ENCODE results near the gene NUP93.
"Not testable (repeated sequence)": the region's sequence is repeated elsewhere in the genome, so short reads cannot be mapped to it uniquely, and the experiment has no call there.

Gene NUP93

DNA sequence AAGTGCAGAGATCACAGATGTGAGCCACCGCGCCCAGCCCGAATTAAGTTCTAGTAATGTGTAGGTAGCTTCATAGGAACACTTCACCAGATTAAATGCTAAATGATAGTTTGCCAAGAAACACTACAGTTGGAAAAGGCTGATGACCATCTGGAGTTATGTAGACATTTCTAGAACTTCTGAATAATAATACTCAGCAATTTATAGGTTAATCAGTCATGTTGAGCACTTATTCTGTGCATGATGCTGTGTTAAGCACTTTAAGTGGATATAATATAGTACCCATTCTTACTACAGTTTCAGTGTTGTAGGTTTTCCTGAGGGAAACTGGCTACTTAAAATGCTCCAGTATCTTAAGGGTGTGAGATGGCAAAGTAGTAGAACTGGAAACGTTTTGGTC, 45.2 kb downstream of the NUP93 start:
- Mint-ChIP-seq H3K27ac (no peak overlapping the region), H3K4me3 (no peak overlapping the region), H3K27me3 (no peaks in the 10 kb centered on the region), H3K9me3 (no peaks in the 10 kb centered on the region), H3K36me3 (peaks cover 26% of the 10 kb centered on the region), H3K4me1 (peaks cover 41% of the 10 kb centered on the region)
- no peak for ATAC-seq

DNA sequence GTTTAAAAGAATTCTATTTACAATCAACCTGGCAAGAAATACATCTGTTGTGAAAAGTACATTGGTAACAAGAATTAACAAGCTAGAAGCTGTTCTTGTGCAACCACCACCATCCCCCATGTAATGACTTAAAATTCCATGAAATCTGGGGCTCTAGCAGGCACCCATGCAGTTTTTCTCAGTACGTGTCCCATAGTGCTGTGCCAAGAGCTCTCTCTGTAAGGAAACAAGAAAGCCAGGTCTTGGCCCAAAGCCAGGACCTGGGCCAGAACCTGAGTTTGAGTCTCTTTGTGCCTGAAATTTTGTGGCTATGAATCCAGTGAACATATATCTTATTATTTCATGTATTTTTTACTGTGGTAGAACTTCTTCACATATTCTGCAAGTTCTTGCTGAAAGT, 46.6 kb downstream of the NUP93 start:
- H3K9me3 Mint-ChIP-seq, result no peaks in the 10 kb centered on the region
- H3K4me1 Mint-ChIP-seq, result peaks cover 30% of the 10 kb centered on the region
- ATAC-seq, result no peak
- no peak overlapping the region for H3K27ac Mint-ChIP-seq
- no peaks in the 10 kb centered on the region for H3K27me3 Mint-ChIP-seq
- no peak overlapping the region for H3K4me3 Mint-ChIP-seq
- peaks cover 21% of the 10 kb centered on the region for H3K36me3 Mint-ChIP-seq

- ATAC-seq, result no peak
These were observed 47.1 kb downstream of the NUP93 start for GRCh38 chr16:56777001-56777400.

GRCh38 chr16:56777482-56777881, 47.6 kb downstream of the NUP93 start:
- Mint-ChIP-seq H3K36me3 (peaks cover 19% of the 10 kb centered on the region), H3K27ac (no peak overlapping the region), H3K27me3 (no peaks in the 10 kb centered on the region), H3K4me1 (peaks cover 20% of the 10 kb centered on the region), H3K4me3 (no peak overlapping the region), H3K9me3 (no peaks in the 10 kb centered on the region)
- ATAC-seq, result no peak

More at GRCh38 chr16:56777001-56777400, 47.1 kb downstream of the NUP93 start:
- Mint-ChIP-seq H3K27ac (no peak overlapping the region), H3K9me3 (no peaks in the 10 kb centered on the region), H3K27me3 (no peaks in the 10 kb centered on the region), H3K4me3 (no peak overlapping the region), H3K36me3 (peaks cover 21% of the 10 kb centered on the region), H3K4me1 (peaks cover 25% of the 10 kb centered on the region)

DNA sequence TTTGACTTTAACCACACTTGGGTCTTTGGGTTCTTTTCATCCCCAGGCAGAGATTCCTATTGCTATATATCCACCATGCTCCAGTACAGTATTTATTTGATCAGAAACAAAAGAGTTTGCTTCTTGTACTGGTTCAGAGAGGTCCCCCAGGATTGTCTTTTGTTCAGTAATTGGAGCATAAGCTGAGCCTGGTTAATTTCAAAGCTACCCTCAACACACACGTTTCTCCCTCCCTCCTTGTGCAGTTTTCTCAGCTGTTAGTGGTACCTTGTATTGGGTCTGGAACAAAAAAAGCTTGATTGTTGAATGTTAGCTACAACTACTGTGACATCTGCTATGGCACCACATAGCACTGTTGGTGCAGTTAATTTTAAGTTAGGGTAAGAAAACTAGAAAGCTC, 50.0 kb downstream of the NUP93 start:
- H3K9me3 Mint-ChIP-seq, result no peaks in the 10 kb centered on the region
- H3K27ac Mint-ChIP-seq, result no peak overlapping the region
- peaks cover 11% of the 10 kb centered on the region for H3K4me1 Mint-ChIP-seq
- ATAC-seq, result no peak
- H3K27me3 Mint-ChIP-seq, result no peaks in the 10 kb centered on the region
- H3K4me3 Mint-ChIP-seq, result no peak overlapping the region
- H3K36me3 Mint-ChIP-seq, result peaks cover 10% of the 10 kb centered on the region

DNA sequence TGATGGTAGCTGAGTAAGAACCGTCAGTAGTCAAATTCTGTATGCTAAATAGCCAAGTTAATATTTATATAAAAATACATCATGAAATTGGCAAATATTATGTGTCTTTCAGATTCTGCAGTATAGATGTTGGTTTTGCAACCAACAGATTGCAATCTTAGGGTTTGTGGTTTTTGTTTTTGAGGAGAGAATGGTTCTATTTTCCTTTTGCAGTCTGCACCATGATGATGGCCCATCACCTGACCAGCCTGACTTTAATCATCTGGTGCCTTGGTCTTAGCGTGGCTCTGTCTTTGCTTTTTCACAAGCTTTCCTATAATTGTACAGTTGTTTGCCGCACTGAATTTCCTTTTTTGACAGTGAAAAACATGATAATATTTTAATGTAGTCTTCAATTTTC, 50.7 kb downstream of the NUP93 start:
- Mint-ChIP-seq H3K36me3 (peaks cover 10% of the 10 kb centered on the region), H3K27ac (no peak overlapping the region), H3K4me3 (no peak overlapping the region), H3K9me3 (no peaks in the 10 kb centered on the region), H3K4me1 (peaks cover 11% of the 10 kb centered on the region), H3K27me3 (no peaks in the 10 kb centered on the region)
- no peak for ATAC-seq

DNA sequence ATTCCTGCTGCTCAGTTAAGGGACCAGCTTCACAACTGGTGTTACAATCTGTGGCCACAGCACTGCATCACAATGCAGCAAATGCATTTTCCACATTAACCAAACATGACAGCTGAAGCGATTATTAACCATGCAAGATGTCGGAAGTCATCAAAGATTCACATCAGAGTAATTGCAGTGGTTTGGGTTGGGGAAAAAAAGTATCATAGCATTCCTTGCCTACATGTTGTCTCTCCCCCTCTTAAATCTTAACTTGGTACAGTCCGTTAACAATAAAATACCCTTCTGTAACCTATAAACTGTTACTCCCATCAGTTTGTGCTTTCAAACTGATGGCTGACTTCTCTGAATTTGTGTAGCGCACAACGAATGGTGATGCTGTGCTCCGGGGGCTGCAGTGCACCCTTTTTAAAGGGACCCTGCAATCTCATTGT, 51.6 kb downstream of the NUP93 start:
- H3K36me3 Mint-ChIP-seq, result peaks cover 10% of the 10 kb centered on the region
- H3K27me3 Mint-ChIP-seq, result no peaks in the 10 kb centered on the region
- H3K27ac Mint-ChIP-seq, result no peak overlapping the region
- no peaks in the 10 kb centered on the region for H3K9me3 Mint-ChIP-seq
- no peak for ATAC-seq
- no peak overlapping the region for H3K4me3 Mint-ChIP-seq
- peaks cover 11% of the 10 kb centered on the region for H3K4me1 Mint-ChIP-seq

- Mint-ChIP-seq H3K27ac (no peak overlapping the region), H3K9me3 (no peaks in the 10 kb centered on the region), H3K36me3 (peaks cover 4% of the 10 kb centered on the region), H3K4me3 (no peak overlapping the region), H3K4me1 (peaks cover 6% of the 10 kb centered on the region), H3K27me3 (no peaks in the 10 kb centered on the region)
- ATAC-seq, result no peak
These were observed 53.4 kb downstream of the NUP93 start for GRCh38 chr16:56783344-56783743.

DNA sequence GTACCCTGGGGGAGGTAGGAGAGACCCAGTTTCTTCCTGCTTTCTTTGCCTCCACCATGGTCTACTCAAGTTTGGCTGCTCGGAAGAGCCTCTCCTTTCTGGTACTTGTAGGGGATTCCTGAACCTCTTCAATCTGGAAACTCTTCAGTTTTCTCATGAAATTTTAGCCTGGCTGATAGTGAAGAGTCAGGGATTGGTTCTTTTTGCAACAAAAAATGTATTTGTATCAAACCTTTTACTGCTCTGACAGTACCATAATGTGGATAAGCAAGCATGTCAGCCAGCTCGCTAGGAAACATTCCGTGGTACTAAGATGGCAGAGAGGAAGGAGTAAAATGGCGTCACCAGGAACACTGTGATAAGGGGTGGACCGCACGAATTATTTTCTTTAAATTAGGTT, 55.4 kb downstream of the NUP93 start:
- no peaks in the 10 kb centered on the region for H3K27me3 Mint-ChIP-seq
- no peak overlapping the region for H3K4me3 Mint-ChIP-seq
- H3K4me1 Mint-ChIP-seq, result no peaks in the 10 kb centered on the region
- H3K27ac Mint-ChIP-seq, result no peak overlapping the region
- H3K36me3 Mint-ChIP-seq, result no peaks in the 10 kb centered on the region
- no peak for ATAC-seq
- H3K9me3 Mint-ChIP-seq, result no peaks in the 10 kb centered on the region

DNA sequence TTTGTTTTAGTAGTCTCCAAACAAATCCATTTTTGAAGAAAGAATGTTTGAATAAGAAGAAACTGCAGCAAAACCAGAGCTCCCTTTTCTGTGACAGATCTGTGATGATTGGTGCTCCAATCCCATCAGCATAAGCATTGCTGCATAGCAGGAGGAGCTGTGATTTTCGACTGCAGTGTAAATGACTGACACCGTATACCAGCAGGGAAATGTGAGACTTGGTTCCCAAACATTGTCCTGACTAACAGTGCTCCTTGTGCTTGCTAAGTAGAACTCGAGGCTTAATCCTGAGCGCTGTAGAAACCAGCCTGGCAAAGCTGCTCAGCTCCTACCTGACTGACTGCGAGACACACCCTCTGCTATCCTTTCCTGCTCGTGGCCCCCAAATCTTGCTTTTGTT, 57.2 kb downstream of the NUP93 start:
- H3K27me3 Mint-ChIP-seq, result no peaks in the 10 kb centered on the region
- no peak overlapping the region for H3K27ac Mint-ChIP-seq
- H3K4me1 Mint-ChIP-seq, result no peaks in the 10 kb centered on the region
- no peaks in the 10 kb centered on the region for H3K9me3 Mint-ChIP-seq
- no peak overlapping the region for H3K4me3 Mint-ChIP-seq
- H3K36me3 Mint-ChIP-seq, result no peaks in the 10 kb centered on the region
- no peak for ATAC-seq

DNA sequence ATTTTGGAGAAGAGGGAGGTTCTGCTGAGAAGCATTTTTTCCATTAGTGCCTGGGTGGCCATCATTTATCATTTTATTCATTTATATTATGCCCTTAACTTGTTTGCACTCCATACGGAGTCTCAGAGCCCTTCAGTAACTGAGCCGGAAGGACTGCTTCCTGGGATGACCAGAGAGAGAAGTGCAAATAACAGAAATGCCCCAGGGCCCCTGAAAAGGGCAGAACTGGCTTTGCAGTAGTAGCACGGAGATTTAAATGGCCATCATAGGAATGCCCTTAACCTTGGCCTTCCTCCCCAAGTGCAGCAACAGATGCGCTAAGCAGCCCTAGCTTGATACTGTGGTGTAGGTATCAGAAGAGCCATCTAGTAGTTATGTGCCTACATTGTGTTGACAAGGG, 58.5 kb downstream of the NUP93 start:
- Mint-ChIP-seq H3K9me3 (no peaks in the 10 kb centered on the region), H3K4me1 (no peaks in the 10 kb centered on the region), H3K27me3 (no peaks in the 10 kb centered on the region), H3K4me3 (no peak overlapping the region), H3K27ac (no peak overlapping the region), H3K36me3 (no peaks in the 10 kb centered on the region)
- no peak for ATAC-seq

DNA sequence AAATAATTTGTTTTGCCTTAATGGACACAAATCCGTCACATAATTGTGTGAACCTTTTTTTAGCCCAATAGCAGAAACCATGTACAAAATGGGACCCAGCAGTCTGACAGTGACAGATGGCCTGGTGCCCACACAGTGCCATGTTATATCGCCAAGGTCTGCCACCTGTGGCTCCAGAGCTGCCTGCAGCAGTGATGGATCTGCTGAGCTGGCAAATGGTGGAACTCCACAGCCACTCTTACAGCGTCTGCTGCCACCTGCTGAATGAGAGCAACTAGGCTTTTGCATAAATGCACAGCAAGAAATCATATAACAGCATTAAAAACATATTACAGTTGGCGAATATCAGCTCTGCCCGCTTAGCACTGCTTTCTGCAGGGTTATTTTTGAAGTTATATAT, 59.4 kb downstream of the NUP93 start:
- no peak overlapping the region for H3K4me3 Mint-ChIP-seq
- H3K27me3 Mint-ChIP-seq, result no peaks in the 10 kb centered on the region
- ATAC-seq, result no peak
- no peak overlapping the region for H3K27ac Mint-ChIP-seq
- H3K4me1 Mint-ChIP-seq, result peaks cover 6% of the 10 kb centered on the region
- no peaks in the 10 kb centered on the region for H3K36me3 Mint-ChIP-seq
- no peaks in the 10 kb centered on the region for H3K9me3 Mint-ChIP-seq

- no peak overlapping the region for H3K4me3 Mint-ChIP-seq
- H3K27me3 Mint-ChIP-seq, result no peaks in the 10 kb centered on the region
- H3K9me3 Mint-ChIP-seq, result no peaks in the 10 kb centered on the region
- H3K4me1 Mint-ChIP-seq, result peaks cover 6% of the 10 kb centered on the region
- no peak overlapping the region for H3K27ac Mint-ChIP-seq
- peaks cover under 1% of the 10 kb centered on the region for H3K36me3 Mint-ChIP-seq
- ATAC-seq, result no peak
These were observed 63.0 kb downstream of the NUP93 start for GRCh38 chr16:56792967-56793366.

DNA sequence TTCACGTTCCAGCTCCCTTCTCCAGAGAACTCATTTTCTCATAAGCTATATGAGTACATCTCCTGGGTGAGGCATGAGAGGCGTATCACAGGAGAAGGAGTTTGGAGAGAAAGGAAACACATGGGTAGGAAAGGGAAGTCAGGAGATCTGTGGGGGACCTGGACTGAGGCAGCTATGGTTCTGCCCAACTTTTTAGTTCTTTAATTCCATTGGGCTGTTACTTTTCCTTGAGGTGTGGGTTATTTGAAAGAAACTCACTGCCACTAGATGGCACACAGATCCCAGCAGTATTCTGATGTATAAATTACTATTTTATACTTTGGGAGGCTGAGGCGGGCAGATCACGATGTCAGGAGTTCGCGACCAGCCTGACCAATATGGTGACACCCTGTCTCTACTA, 63.6 kb downstream of the NUP93 start:
- H3K9me3 Mint-ChIP-seq, result no peaks in the 10 kb centered on the region
- H3K4me3 Mint-ChIP-seq, result no peak overlapping the region
- H3K36me3 Mint-ChIP-seq, result peaks cover 5% of the 10 kb centered on the region
- ATAC-seq, result no peak
- peaks cover 6% of the 10 kb centered on the region for H3K4me1 Mint-ChIP-seq
- H3K27me3 Mint-ChIP-seq, result no peaks in the 10 kb centered on the region
- no peak overlapping the region for H3K27ac Mint-ChIP-seq

DNA sequence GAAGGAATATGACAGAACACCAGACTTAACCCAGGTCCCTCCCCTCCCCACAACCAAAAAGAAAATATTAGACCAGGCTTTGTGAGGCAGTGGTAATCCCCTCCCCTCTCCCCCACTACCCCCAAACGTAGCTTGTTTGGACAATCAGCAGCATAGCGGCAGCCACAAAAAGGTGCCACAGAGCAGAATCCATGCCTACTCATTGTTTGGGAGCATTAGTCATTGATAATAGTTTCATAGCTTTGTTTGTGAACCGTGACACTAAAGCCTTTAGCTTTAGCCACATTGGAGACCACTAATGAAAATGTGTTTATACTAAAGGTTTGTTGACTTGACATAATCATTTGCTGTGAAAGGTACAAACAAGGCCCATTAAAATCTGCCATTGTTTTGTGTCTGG, 65.1 kb downstream of the NUP93 start:
- no peak overlapping the region for H3K4me3 Mint-ChIP-seq
- no peak overlapping the region for H3K27ac Mint-ChIP-seq
- H3K9me3 Mint-ChIP-seq, result no peaks in the 10 kb centered on the region
- ATAC-seq, result no peak
- H3K4me1 Mint-ChIP-seq, result peaks cover 6% of the 10 kb centered on the region
- H3K27me3 Mint-ChIP-seq, result no peaks in the 10 kb centered on the region
- peaks cover 13% of the 10 kb centered on the region for H3K36me3 Mint-ChIP-seq

- H3K27me3 Mint-ChIP-seq, H3K9me3 Mint-ChIP-seq, ATAC-seq, H3K27ac Mint-ChIP-seq, H3K4me1 Mint-ChIP-seq, H3K4me3 Mint-ChIP-seq: not testable (repeated sequence)
- H3K36me3 Mint-ChIP-seq, result peaks cover 20% of the 10 kb centered on the region
These were observed 67.1 kb downstream of the NUP93 start for GRCh38 chr16:56797038-56797437.

- H3K36me3 Mint-ChIP-seq, result peaks cover 21% of the 10 kb centered on the region
- H3K9me3 Mint-ChIP-seq, result no peaks in the 10 kb centered on the region
- peaks cover 6% of the 10 kb centered on the region for H3K4me1 Mint-ChIP-seq
- H3K27ac Mint-ChIP-seq, result no peak overlapping the region
- no peak for ATAC-seq
- no peak overlapping the region for H3K4me3 Mint-ChIP-seq
- no peaks in the 10 kb centered on the region for H3K27me3 Mint-ChIP-seq
These were observed 67.9 kb downstream of the NUP93 start for GRCh38 chr16:56797861-56798260.

All from stimulated activated memory B cell treated with anti-CD40 and anti-IgM and Interleukin-4, amounts not matched to agents 10 μg/mL and 1 μg/mL and 100 μg/mL, for 72 hours (primary cell).